ENCODE measurements around the gene NCBP2L.

- TF ChIP-seq, protein P1, sequence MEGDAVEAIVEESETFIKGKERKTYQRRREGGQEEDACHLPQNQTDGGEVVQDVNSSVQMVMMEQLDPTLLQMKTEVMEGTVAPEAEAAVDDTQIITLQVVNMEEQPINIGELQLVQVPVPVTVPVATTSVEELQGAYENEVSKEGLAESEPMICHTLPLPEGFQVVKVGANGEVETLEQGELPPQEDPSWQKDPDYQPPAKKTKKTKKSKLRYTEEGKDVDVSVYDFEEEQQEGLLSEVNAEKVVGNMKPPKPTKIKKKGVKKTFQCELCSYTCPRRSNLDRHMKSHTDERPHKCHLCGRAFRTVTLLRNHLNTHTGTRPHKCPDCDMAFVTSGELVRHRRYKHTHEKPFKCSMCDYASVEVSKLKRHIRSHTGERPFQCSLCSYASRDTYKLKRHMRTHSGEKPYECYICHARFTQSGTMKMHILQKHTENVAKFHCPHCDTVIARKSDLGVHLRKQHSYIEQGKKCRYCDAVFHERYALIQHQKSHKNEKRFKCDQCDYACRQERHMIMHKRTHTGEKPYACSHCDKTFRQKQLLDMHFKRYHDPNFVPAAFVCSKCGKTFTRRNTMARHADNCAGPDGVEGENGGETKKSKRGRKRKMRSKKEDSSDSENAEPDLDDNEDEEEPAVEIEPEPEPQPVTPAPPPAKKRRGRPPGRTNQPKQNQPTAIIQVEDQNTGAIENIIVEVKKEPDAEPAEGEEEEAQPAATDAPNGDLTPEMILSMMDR (IDR thresholded peaks at IDR 0.05), result no peak
- no peak for TF ChIP-seq POLR2A (IDR thresholded peaks at IDR 0.05)
Measured at GRCh38 chrX:107743995-107744394, 33.5 kb upstream of the NCBP2L start.
